ENCODE results near the gene VTI1A. TPM values are rescaled to one million over a fixed set of nuclear protein-coding genes. Genes with fewer than 3 reads are reported as not detected.

The VTI1A gene
- total and polyA plus RNA-seq, 9 of the 15 experiments (the other 6 are each of a cell fraction or from before 2014, with no cell fraction given), result 9.3 to 21.4 (median 16.0) TPM

GRCh38 chr10:112841549-112841948, 394.5 kb downstream of the VTI1A start:
- H3K79me2 ChIP-seq (ENCODE audit: control insufficient read depth, insufficient read depth, low read length), result no peaks in the 10 kb centered on the region
- no peak overlapping the region for H3K9ac ChIP-seq (ENCODE audit: insufficient read depth in 1 of 2, low read depth in 2 of 2, low read length in 2 of 2)
- no peaks in the 10 kb centered on the region for H3K9me1 ChIP-seq (ENCODE audit: control insufficient read depth, insufficient read depth, low read length)
- peaks cover 16 to 18% of the 10 kb centered on the region in 2 experiments for H3K4me1 ChIP-seq (replicated peaks in 1 of 2; ENCODE audit: control insufficient read depth in 2 of 2, insufficient read depth in 2 of 2, low read length in 2 of 2)
- no TSS peak for BruUV-seq (replicated peaks)
- no peak overlapping the region for H3K4me3 ChIP-seq
- intact Hi-C loops (cut with micrococcal nuclease), result no loop called here
- H3K9me3 ChIP-seq (replicated peaks; ENCODE audit: control insufficient read depth, insufficient read depth, low read depth, low read length), result no peaks in the 10 kb centered on the region
- no peak overlapping the region for H3K4me2 ChIP-seq (ENCODE audit: insufficient read depth, low read length)
- no peak overlapping the region for H2AFZ ChIP-seq (ENCODE audit: low read depth, low read length)
- in situ Hi-C loops (cut with MboI), result no loop called here
- ATAC-seq, result no peak
- TF ChIP-seq PKNOX1 (IDR thresholded peaks at IDR 0.05), result no peak
- no peak for TF ChIP-seq CHCHD3 (CRISPR knock-in tag; IDR thresholded peaks at IDR 0.05)
- TF ChIP-seq HMGXB4 (CRISPR knock-in tag; IDR thresholded peaks at IDR 0.05), result no peak
- no peak for TF ChIP-seq CREB5 (CRISPR knock-in tag; IDR thresholded peaks at IDR 0.05)
- TF ChIP-seq NFRKB (IDR thresholded peaks at IDR 0.05; ENCODE audit: low read depth), result no peak
- TF ChIP-seq NCOA1 (IDR thresholded peaks at IDR 0.05; ENCODE audit: low read depth), result no peak
- no peak for TF ChIP-seq ELF4 (CRISPR knock-in tag; IDR thresholded peaks at IDR 0.05)
- 56% methylated on average over 2 of the region's 7 CpGs for WGBS (ENCODE audit: insufficient coverage, low coverage, missing lambda C conversion rate)
- no peaks in the 10 kb centered on the region for H3K36me3 ChIP-seq (ENCODE audit: control insufficient read depth, insufficient read depth, low read length)
- ChIA-PET POLR2A (interaction anchor here (0.6 to 0.7 kb wide), 2 partner anchors 24 to 31 kb away, joined by 3 to 4 read pairs; no protein-coding TSS in a partner anchor), CTCF (ENCODE audit: low intra/inter-chr PET ratio) (no interaction called here)
- H3K27ac ChIP-seq (ENCODE audit: extremely low read depth, low read depth, low read length), result no peak overlapping the region
- H3K27me3 ChIP-seq (ENCODE audit: control insufficient read depth in 2 of 2, insufficient read depth in 2 of 2, low read length in 2 of 2), result no peaks in the 10 kb centered on the region; a peak in 1 of 5 replicates
- DNase-seq (ENCODE audit: extremely low read depth in 1 of 4, low spot score in 3 of 4), result no peak
- FAIRE-seq, result no peak
- H4K20me1 ChIP-seq (replicated peaks; ENCODE audit: control insufficient read depth, insufficient read depth, low read length), result no peaks in the 10 kb centered on the region

Measured in K562 (cell line).